Ammon's horn (tissue), 1 donor: ENCODE results near the gene MAP4K5.

Experiments
- DNase-seq: peaks from one replicate; pipeline ENCODE4 v3.0.0-alpha.2; 2016; ENCODE audit warnings: low spot score

Gene MAP4K5

DNA sequence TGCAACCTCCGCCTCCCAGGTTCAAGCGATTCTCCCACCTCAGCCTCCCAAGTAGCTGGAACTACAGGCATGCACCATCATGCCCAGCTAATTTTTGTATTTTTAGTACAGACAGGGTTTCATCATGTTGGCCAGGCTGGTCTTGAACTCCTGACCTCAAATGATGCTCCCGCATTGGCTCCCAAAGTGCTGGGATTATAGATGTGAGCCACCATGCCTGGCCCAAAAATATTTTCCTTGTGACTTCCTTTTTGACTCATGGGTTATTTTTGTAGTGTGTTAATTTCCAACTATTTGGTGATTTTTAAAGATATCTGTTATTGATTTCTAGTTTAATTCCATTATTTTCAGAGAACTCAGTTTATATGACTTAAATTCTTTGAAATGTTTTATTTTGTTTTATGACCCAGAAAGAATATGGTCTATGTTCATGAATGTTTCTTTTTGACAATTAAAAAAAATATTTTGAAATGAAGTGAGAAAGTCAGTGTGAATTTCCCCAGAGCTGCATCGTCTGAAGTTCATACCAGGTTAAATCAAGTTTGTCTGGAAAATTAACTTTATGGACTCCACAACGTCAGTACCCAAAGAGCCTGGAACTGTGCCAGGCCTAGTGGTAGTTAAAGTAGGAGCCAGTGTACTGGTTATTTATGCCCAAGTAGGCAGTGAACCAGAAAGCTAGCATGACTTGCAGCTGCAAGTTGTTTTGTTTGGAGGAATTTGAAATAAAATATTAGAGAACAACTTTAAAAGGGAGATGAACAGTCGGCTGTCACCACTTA lies 132.9 kb downstream of the MAP4K5 start:
- DNase-seq, result no peak

GRCh38 chr14:50398189-50398580 lies 134.2 kb downstream of the MAP4K5 start:
- no peak for DNase-seq

DNA sequence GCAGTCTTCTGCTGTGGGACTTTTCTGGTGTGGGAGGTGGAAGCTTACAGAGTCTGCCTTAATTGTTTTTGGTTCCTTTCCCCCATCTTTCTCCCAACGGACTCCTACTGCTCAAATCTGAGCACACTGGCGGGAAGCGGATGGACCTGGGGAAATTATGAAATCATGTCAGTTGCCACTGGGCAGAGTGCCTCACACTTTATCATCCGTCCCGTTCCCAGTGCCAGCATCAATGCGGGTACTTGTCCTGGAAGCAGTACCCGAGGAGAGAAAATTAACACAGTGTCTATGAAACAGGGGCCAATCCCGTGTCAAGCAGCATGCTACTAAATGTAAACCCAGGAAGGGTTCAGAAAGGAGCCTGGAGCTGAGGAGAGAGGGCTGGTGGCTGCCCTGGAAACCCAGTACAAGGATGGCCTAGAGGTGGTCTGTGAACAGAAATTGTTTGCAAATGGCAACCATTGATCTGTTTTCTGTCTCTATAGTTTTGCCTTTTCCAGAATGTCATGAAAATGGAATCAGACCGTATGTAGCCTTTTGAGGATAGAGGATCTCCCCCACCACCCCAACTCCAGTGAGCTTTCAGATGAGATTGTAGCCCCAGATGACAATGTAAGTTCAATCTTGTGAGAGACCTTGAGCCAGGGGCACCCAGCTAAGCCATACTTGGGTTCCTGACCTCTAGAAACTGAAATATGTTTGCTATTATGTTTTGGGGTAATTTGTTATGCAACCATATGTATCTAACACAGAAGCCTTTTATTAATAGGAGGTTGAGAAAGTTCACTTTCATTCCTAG lies 134.8 kb downstream of the MAP4K5 start:
- DNase-seq, result peak; percentile 27

DNA sequence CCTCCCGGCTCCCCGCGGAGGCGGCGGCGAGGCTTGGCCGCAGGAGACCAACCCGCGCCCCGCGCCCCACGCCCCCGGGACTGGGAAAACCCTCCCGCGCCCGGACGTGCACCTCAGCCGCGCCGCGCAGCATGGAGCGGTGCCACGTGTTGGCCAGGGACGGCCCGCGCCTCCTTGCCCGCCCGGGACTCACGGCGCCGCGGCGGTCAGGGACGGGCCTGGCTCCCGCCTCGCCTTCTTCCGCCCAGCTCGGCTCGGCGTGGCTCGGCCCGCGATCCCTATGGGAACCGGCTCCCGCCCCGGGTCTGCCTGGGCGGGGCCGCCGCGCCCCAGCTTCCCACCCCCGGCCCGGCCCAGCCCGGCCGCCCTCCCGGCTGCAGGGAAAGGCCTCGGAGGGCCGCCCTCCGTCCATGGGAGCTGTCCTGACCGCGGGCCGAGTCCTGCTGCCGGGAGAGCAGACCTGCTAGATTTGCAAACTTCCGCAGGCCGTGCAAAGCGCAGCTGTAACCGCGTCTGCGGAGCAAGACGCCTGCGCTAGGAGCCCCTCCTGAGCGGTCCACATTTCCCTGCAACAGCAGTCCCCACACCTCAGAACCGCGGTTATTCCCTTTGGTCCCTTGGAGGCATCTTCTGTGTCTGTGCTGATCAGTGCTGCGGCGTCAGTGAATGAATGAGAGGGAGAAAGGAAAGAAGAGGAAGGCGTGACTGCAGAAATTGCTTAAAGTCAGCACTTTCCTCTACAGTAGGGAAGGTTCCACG lies 135.6 kb downstream of the MAP4K5 start, which contains the start of gene CDKL1:
CDKL1 (minus strand) TSS at position 251 of the 759 bp plus-strand sequence. CDS start 1,013 bp downstream, outside the sequence.
- peak; percentile 50 for DNase-seq

DNA sequence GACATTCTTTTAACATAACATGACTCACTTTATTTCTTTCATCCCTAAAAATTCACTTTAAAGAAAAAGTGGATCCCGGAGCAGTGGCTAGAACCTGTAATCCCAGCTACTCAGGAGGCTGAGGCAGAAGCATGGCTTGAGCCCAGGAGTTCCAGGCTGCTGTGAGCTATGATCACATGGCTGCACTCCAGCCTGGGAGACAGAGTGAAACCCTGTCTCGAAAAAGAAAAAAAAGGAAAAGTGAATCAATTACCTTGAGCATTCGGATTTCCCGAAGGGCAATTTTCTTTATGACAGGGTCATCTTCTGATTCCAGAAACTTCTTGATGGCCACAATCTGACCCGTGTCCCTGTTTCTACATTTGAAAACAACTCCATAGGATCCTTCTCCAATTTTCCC lies 136.9 kb downstream of the MAP4K5 start:
- DNase-seq, result no peak

- DNase-seq, result no peak
These were observed 137.7 kb downstream of the MAP4K5 start for GRCh38 chr14:50394713-50395112.

GRCh38 chr14:50389668-50390441 lies 142.5 kb downstream of the MAP4K5 start:
- no peak for DNase-seq

DNA sequence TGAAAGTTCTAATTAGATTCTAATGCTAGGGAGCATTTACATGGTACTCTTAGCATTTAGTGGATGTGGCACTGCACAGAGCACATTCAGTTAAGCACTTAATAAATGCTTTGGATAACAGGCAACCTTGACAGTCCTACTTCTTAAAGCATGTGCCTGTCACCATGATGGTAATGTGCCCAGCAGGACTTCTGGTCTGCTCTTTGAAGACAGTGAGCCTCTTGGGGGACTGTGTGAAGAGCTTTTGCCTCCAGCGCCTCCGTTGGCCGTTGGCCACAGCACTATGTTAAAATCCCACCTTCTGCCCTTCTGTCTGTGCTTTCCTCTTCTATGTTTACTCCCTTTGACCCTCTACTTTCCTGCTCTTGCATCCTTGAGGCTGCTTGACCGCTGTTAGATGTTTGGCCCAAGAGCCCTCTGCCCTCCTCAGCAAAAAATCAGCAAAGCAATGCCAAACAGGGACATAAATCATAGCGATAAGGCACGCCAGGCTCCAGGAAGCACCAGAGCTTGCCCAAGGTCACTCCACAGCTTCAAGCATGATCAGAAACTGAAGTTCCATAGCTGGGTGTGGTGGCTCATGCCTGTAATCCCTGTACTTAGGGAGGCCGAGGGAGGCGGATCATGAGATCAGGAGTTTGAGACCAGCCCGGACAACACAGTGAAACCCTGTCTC lies 144.0 kb downstream of the MAP4K5 start:
- DNase-seq, result no peak

DNA sequence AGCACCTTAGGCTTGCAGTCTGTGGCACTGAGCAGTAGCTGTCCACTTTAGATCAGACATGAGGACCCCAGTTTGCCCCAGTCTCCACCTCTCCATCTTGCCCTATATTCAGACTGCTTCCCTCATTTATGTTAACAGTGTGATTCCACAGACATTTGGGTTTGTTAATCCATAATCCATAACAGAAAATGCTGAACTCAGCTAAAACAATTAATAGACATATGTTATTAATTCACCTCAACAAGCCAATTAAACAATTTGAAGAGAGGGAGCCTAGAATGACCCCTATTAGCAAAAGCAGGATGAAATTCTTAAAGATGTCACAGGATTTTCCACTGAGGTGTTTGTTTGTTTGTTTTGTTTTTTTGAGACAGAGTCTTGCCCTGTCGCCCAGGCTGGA lies 144.8 kb downstream of the MAP4K5 start:
- DNase-seq, result no peak

DNA sequence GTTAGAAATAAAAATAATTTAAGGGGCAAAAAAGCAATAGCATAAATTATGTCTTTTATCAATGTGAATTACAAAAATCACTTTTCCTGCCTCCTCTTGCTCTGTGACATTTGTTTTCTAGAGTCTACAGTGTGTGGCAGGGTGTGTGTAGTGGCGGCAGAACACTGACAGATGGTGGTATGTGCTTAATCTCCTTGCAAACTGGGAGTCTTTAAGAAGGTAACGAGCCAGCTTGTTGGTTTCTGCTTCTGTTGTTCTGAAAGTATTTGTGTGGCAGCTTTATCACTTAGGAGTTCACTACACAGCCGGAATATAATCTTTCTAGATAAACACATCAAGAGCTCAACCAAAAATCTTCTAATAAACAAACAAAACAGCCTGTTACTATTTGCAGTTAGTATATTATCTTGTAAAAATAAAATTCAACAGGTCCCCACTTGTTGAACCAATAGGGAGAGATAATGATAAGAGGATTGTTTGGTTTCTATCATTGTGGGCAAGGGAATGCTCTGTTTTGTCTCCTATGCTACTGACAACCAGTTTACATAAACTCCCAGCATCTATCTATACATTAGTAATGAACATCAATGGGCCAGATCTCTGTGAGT lies 148.6 kb downstream of the MAP4K5 start:
- DNase-seq, result no peak

DNA sequence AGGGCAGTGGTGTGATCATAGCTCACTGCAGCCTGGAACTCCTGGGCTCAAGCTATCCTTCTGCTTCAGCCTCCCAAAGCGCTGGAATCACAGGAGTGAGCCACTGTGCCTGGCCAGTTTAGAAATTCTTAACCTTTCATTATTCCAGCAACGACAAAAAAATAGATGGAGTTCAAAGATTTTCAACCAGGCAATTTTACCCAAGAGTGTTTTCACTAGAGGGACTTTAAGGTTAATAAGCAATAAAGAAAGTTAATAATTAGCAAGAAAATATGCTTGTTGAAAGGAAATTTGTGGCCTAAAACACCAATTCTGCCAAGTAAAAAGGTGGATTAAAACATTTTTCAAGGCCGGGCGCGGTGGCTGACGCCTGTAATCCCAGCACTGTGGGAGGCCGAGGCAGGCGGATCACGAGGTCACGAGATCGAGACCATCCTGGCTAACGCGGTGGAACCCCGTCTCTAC lies 150.5 kb downstream of the MAP4K5 start:
- no peak for DNase-seq

DNA sequence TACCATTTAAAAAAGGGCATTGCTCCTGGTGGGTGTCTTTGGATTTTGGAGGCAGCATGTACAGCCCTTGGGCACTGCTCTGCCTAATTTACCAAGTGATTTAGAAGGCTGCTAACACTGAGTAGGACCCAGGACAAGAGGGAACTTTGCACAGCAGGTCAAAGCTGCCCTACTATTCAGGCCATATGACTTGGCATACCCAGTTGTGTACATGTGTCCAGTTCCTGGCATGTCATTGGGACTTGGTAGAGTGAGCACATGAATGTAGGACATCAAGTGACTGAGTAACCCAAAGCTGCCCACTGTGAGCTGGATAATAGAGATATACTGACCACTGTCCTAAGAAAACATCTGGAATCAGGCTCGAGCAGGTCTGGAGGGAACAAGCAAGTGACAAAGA lies 151.4 kb downstream of the MAP4K5 start:
- no peak for DNase-seq

DNA sequence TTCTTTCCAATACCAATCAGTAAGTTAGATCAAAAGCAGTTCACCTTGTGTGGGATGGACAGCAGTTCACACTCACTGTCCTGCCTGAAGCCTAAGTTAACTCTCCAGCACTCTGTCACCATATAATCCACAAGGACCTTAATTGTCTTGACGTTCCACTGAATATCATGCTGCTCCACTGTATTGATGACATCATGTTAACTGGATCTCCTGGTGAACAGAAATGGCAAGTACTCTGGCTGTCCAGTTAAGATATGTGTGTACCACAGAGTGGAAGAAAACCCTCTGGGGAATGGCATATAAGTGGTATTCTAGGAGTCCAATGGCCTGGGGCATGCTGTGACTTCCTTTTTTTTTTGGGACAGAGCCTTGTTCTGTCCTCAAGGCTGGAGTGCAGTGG lies 151.9 kb downstream of the MAP4K5 start:
- no peak for DNase-seq

DNA sequence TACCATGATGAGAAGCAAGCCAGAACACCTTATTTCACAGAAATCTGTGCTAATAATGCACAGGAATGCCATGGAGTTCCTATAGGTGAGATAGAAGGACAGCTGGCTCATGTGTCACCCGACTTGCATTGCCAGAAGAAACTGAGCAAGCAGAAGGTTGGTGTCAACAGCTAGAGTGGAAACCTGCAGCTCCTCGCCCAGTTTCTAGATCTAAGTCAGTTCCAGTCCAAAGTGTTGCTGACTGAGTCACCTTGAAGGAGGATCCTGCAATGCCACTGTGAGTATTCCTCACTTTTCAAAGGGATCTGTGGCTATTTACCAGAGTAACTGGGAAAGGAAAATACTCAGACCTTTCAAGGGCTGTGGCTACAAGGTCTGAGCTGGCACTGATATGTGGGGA lies 152.8 kb downstream of the MAP4K5 start:
- DNase-seq, result no peak

DNA sequence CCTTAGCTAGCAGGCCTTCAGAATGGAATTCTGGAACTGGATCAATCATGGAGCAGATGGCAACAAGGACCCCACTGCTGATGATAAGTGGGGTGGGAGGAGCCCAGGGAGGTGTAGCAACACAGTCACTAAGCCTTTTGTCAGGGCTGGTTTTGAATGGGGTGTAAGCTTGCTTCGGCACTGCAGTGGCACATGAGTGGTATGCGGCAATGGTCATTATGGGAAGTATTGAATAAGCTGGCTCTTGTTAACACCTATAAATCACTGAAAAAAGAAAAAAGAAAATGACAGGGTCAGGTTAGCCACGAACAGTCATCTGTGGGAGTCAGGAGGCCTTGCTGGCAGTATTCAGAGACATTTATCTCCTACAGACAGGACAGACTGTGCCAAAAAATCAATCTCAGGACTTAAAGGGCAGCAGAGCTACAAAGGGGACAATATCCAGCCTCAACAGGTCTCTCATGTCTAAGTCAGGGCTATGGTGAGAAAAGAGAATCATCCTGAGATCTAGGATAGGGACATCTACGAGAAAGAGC lies 154.8 kb downstream of the MAP4K5 start:
- no peak for DNase-seq

DNA sequence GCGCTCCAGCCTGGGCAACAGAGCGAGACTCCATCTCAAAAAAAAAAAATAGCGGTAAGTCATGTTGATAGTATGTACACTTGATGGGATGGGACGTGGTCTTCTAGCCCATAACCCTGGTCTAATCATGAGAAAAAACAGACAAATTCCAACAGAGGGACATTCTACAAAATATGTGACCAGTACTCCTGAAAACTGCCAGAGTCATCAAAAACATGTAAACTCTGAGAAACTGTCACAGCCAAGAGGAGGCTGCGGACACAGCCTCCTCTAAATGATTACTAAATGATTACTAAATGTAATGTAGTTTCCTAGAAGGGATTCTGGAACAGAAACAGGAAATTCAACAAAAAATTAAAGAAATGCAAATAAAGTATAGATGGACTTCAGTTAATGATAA lies 156.6 kb downstream of the MAP4K5 start:
- no peak for DNase-seq

- DNase-seq, result no peak
These were observed 158.4 kb downstream of the MAP4K5 start for GRCh38 chr14:50373959-50374358.

DNA sequence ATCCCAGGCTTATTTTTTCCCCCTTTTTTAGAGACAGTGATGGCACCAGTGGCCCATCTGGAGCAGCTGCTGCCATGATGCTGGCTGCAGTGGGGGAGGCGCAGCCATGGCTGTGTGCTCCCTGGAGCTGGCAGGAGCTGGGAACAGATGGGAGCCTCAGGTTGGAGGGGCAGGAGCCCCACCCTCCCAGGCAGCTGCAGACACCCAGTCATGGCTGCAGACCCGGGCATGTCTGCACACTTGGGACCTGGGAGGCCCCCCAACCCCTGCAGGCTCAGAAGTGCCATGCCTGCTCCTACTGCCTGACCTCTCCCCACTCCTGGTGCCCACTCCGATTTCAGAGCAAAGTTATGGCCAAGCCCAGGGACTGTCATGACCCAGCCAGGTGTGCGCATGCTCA lies 160.8 kb downstream of the MAP4K5 start:
- no peak for DNase-seq
